ENCODE measurements around the gene ACLY.

Gene ACLY

DNA sequence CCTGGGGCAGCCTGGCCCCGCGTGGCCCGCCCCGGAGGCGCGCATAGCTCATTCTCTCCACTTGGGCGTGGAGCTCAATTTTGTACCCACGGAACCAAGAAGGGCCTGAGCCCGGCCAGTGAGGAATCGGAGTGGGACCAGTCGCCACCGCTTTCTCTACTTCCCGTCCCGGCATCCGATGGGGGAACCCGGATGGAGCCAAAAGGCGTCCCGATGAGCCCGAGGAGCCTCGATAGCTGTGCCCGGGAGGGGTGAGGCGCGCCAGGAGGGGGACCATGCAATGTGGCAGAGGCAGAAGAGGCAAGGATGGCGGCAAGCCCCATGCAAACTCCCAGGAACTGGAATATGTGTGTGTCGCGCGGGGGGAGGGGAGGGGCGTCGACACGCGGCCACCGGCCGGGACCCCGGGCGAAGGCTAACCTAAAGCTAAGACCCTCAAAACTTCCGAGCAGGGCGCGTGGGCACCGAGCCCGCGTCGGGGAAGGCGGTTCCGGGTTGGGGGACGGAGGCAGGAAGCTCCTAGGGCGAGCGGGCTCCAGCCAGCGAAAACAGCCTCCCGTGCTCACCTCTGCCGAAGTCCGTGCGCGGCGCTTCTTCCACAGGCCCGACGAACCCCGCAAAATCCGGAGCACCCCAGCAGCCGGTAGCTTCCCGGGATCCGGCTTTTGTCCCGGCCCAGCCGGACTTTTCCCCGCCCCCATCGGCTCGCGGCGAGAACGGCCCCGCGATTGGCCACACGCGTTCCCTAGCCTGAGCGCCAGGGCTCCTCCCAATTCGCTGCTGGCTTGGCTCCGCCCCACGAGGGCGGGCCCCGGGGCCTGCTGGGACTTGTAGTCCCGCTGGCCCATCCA is at the start of gene ACLY:
Gene ACLY (minus strand): TSS at position 638 of the 851 bp plus-strand sequence. CDS start 5,078 bp downstream, outside the sequence.
- peak; percentile 93 to 97 for DNase-seq (ENCODE audit: low read depth in 2 of 2)

DNA sequence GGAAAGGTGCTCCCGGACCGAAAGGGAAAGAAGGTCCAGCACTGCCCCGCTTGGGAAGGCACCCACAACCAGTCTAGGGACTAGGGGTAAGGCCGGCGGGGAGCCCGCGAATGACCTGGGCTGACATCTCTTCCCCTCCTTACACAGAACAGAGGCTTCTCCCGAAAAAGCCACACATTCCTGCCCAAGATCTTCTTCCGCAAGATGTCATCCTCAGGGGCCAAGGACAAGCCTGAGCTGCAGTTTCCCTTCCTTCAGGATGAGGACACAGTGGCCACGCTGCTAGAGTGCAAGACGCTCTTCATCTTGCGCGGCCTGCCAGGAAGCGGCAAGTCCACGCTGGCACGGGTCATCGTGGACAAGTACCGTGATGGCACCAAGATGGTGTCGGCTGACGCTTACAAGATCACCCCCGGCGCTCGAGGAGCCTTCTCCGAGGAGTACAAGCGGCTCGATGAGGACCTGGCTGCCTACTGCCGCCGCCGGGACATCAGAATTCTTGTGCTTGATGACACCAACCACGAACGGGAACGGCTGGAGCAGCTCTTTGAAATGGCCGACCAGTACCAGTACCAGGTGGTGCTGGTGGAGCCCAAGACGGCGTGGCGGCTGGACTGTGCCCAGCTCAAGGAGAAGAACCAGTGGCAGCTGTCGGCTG is 49.3 kb upstream of the ACLY start:
- DNase-seq (ENCODE audit: low read depth in 2 of 2), result no peak

DNA sequence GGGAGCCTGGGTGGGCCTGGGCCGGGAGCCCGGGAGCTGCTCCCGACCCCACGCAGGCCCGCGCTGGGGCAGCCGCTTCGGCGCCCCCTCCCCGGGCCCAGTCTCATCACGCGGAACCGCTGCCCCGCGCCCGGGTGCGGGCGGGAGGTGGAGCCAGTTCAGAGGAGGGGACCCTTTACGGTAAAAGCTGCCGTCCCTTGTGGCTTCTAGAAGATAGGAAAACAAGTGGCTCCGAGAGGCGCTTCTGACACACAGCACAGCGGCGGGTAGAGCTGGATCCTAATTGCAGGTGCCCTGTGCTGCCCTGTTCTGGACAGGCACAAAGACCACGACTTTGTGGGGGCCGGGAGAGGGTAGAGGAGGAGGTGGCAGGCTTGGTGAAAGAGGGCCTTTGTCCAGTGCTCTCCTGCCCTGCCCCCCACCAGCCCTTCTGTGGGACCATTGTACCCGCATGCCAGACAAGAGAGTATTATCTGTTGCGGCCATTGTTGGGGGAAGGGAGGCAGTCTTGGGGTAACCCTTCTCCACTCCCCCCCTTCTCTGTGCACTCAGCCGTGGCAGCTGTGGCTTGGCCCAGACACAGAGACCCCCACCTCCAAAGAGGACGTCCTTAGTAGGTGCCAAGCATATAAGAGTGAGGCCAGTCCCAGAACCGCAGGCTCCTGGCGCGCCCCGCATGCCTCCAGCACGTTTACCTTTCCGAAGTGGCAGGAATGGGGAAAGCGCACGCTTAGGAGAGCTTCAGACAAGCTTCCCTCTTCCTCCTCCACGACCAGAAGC is 48.6 kb upstream of the ACLY start:
- peak; percentile 18 to 20 for DNase-seq (ENCODE audit: low read depth in 2 of 2)

DNA sequence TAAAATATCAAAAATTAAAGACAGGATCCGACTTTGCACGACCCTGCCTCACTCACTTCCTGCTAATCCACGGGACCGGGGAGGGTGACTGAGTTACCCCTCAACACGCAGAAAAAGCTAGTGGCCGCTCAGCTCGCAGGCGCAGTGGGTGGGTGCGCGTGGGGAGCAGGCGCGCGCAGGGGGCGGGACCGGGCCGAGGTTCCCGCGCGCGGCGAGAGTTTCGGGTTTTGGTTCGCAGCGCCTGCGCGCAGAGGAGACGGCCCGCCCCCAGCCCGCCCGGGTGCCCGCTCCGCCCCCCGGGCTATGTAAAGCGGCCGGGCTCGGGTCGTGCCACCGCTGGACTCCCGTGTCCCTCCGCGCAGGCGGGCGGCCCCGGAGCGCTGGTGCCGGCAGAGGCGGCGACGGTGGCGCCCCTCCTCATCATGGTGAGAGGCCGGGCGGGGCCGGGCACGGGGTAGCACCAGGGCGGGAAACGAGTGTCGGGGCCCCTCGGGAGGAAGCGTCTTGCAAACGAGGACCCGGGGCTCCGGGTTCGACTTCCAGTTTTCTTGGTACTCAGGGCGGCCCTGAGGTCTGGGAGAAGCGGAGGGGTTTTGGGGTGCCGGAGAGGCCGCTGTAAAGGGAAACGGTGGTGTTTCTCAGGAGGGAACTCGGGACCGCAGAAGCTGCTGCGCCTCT is 47.9 kb upstream of the ACLY start, which contains the start of gene CNP:
Gene CNP (plus strand): TSS at position 333 of the 678 bp plus-strand sequence. CDS start 90 bp downstream, at position 423.
- DNase-seq (ENCODE audit: low read depth in 2 of 2), result peak; percentile 81 to 88

DNA sequence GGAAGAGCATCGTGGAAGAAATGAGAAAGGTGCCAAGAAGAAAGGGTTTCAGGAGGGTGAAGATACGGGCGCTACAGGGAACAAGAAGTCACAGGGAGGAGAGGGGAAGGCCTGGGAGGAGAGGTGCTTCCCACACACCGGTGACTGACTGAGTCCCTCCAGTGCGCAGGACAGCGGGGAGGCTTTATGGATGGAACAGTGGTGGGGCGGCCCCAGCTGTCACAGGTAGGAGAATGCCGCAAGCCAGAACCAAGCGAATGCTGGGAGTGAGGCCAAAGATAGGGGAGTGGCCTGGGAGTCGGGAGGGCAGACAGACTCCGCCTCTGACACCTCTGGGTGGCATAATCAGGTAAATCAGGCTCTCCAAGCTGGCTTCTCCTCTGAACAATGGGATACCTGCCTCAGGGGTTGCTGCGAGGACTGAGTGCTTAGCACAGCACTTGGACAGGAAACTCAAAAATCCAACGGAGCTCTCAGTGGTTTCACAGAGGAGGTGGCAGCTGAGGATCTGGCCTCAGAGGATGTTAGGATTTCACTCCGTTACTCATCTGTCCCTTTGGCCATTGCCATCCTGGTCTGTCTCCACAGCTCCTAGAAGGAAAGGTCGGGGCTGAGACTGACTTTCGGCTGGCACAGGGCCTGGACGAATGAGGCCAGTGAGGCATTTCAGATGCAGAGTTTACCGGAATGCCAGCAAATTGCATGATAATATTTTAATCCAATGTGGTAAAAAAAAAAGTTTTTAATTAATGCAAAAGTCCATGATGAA is 47.1 kb upstream of the ACLY start:
- peak; percentile 52 to 68 for DNase-seq (ENCODE audit: low read depth in 2 of 2)

DNA sequence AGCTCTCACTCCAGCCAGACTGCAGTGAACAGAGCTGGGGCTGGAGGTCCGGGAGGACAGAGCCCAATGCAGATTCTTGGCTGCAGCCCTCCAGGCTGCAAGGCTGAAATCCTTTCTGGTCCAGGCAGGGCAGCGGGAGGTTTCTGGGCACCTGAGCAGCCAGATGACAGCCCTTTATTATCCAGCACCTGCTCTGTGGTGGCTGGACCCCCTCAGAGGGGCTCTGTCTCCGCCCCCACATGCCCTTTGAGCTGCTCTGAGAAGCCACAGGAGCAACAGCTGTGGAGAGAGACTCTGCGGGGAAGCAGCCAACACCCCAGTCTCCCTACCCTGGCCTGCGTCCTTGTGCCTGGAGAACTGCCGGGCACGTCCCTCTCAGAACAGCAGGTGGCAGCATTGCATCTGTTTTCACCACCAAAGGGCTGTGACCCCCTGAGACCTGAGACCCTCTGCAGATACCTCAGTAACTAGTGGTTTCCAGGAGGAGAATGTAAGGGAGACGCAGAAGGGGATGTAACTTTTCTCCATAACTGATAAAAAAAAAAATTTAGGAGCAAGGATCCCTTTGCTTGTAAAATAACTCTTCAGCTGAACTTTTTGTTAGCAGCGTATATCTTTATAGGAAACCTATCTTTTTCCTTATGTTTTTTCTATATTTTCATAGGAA is 44.1 kb upstream of the ACLY start:
- DNase-seq (ENCODE audit: low read depth in 2 of 2), result peak; percentile 48 to 61

DNA sequence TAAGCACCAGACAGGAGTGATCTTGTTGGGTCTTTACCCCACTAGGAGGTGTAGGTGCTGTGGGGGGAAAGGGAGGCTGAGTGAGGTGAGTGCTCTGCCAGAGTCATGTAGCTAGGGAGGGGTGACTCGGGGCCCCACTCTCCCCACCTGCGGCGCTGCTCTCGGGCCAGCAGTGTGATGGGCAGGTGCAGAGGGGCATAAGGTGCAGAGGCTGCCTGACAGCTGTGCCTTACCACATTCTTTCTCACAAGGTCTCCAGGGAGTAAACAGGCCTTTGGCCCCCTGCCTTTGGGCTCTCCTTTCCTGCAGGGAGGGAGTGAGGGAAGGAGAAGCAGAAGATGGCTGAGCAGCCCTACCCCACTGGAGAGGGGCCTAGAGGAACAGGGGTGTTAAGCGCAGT is 43.4 kb upstream of the ACLY start:
- DNase-seq (ENCODE audit: low read depth in 2 of 2), result no peak

DNA sequence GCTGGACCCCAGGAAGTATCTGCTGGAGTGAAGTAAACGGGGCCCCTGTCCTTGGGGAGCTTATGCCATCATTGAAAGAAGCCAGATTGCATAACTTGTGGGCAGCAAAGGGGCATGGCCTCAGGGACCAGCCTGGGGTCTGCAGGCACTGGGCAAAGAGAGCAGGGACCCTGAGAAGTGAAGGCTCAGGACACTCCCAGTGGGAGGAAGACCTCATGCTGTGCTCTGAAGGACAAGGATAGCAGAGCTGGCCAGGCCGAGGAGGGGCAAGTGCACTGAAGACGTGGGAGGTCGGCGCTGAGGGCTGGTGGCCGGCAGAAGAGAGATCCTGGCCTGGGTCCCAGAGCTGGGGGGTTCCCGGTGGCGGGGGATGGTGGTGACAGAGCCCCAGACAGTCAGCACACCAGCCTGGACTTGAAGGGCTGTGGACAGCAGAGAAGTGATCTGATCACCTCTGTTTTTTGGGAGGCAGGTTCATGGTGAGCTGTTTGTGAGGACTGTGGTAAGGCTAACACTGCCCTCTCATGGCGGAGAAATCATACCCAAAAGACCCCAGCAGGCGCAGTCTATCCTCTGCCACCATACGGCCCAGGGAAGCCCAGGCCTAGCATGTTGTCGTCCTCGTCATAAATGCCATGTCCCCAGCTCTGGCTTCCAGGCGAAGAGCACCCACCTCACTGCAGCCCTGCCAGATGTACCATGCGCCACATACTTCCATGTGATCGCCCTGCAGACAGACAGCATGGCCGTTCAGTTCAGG is 40.8 kb upstream of the ACLY start:
- DNase-seq (ENCODE audit: low read depth in 2 of 2), result no peak

DNA sequence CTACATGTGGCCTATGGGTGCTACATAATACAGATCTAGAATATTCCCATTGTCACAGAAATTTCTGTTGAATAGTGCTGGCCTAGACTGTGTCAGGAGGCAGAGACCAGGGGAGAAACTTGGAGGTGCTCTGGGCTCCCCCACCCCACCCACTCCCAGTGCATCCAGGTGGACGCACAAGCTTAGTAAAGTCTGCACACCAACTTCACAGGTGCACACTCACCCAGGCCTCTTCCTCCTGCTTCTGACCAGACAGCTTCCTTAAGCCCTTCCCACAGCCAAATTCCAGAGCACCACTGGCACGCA is 40.2 kb upstream of the ACLY start:
- no peak for DNase-seq (ENCODE audit: low read depth in 2 of 2)

DNA sequence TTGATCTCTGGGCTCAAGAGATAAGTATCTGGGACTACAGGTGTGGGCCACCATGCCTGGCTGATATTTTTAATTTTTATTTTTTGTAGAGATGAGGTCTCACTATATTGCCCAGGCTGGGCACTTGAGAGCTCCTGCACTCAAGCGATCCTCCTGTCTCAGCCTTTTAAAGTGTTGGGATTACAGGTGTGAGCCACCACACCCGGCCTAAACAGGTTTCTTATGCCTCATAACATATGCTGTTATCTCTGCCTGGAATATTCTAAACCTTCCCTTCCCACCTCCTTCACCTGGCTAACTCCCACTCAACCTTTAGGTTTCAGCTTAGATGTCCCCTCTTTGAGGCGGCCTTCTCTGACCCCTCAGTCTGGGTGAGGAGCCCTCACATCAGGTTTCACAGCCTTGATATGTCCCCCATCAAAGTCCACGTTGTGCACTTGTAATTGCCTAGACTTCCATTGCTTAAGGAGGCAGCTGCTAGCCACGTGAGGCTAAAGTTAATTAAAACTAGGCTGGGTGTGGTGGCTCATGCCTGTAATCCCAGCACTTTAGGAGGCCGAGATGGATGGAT is 39.2 kb upstream of the ACLY start:
- no peak for DNase-seq (ENCODE audit: low read depth in 2 of 2)

DNA sequence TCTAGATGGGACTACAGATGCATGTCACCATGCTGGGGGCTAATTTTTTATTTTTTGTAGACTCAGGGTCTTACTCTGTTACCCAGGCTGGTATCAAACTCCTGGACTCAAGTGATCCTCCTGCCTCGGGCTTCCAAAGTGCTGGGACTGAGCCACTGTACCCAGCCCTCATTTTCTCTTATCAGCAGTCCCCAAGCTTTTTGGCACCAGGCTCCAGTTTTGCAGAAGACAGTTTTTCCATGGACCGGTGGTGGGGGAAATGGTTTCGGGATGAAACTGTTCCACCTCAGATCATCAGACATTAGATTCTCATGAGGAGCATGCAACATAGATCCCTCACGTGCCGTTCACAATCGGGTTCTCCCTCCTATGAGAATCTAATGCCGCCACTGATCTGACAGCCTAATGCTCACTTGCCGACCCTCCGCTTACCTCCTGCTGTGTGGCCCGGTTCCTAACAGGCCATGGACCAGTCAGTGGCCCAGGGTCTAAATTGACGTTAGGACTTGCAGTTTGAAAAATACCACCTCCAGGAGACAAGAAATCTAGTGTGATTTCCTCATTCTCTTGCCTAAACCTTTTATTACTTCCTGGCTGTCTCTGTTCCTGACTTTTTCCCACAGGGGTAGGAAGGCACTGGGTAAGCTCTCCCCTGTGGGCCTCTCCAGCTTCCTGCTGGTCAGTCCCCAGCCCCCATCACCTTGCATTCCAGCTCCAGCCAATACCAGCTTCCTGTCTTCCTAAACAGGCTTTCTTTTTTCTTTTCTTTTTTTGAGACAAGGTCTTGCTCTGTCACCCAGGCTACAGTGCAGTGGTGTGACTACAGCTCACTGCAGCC is 38.5 kb upstream of the ACLY start:
- no peak for DNase-seq (ENCODE audit: low read depth in 2 of 2)

DNA sequence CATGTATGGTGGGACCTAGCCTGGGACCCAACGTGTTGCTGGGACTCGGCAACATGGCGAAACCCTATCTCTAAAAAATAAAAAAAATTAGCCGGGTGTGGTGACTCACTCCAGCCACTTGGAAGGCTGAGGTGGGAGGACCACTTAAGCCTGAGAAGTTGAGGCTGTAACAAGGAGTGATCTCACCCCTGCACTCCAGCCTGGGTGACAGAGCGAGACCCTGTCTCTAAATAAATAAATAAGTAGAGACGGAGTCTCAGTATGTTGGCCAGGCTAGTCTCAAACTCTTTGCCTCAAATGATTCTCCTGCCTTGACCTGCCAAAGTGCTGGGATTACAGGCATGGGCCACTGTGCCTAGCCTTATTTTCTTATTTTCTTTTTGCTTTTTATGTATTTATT is 37.8 kb upstream of the ACLY start:
- DNase-seq (ENCODE audit: low read depth in 2 of 2), result no peak

DNA sequence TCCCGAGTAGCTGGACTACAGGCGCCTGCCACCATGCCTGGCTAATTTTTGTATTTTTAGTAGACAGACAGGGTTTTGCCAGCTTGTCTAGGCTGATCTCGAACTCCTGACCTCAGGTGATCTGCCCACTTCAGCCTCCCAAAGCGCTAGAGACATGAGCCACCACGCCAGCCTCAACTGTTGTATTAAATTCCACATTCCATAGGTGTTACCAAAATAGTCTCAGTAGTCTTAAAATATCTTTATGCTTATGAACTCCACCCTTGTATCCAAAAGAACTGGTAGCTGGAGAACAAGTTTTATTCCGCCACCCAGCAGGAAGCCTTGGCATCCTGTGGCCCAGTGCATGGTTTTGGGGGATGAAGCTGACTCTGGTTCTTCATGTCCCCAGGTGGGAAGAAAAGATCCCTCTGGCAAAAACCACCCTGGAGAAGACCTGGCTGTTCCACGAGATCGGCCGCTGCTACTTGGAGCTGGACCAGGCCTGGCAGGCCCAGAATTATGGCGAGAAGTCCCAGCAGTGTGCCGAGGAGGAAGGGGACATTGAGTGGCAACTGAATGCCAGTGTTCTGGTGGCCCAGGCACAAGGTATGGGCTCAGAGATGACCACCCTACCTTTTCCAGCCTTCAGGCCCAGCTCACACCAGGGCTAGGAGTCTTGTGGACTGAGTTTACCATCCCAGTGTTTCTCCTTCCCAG is 30.2 kb upstream of the ACLY start:
- DNase-seq (ENCODE audit: low read depth in 2 of 2), result no peak

DNA sequence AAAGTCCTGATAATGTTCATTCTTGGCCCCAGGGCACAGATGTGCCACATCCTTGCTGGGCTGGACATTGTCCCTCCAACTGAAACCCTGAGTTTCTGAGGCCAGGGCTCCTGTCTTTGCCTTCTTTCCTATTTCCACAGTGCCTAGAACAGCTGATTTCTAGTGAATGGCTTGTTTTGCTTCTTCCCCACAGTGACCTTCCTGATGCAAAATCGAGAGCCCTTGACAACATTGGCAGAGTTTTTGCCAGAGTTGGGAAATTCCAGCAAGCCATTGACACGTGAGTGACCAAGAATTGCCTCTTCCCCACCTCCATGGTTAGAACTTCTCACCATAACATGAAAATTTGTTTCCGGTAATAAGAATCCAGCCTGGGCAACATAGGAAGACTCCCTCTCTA is 26.2 kb upstream of the ACLY start:
- no peak for DNase-seq (ENCODE audit: low read depth in 2 of 2)

DNA sequence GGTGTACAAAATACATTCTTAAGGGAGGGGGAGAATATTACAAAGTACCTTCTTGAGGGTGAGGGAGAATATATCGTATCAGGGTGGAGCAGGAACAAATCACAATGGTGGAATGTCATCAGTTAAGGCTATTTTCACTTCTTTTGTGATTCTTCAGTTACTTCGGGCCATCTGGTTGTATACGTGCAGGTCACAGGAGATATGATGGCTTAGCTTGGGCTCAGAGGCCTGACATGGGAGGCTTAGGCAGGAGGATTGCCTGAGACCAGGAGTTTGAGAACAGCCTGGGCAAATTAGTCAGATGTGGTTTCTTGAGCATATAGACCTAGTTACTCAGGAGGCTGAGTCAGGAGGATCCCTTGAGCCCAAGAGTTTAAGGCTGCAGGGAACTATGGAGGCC is 24.7 kb upstream of the ACLY start:
- no peak for DNase-seq (ENCODE audit: low read depth in 2 of 2)

DNA sequence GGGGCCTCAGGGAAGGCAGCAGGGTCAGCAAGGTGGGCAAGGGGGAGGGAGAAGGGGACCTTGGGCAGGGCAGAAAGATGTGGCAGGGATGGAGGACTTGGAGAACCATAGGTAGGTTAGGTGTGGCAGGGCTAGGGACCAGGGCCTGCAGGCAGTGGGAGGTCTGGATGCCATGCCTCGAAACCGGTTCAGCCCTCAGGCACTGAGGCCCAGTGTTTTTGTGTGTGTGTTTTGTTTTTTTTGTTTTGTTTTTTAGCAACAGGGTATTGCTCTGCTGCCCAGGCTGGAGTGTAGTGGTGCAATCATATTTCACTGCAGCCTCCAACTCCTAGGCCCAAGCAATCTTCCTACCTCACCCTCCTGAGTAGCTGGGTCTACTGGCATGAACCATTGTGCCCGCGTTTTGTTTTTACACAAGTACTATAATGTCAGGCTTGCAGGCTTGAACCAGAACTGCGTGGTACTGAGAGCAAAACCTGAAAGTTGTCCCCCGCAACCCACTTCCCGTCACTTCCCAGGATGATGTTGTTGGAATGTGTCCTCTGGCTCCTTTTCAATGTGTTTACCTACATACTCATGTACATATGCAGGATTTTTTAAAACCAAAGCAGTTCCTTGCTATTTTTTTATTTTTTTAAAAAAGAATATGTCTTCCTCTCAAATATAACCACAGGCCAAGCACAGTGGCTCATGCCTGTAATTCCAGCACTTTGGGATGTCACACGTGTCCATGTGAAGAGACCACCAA is 24.0 kb upstream of the ACLY start:
- DNase-seq (ENCODE audit: low read depth in 2 of 2), result no peak

DNA sequence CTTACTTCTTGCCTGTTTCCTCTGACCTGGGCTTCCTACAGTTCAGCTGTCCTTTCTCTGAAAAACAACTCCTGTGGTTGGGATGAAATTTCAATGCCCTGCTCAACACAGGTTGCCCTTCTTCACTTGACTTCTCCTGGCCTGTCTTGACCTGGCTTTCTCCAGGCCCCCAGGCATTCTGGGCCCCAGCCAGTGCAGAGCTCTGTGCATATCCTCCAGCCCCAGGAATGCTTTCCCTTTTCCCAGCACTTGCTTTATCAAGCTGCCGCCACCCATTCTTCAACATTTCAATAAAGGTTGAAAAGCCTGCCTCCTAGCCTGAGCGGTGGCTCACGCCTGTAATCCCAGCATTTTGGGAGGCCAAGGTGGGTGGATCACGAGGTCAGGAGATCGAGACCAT is 22.4 kb upstream of the ACLY start:
- no peak for DNase-seq (ENCODE audit: low read depth in 2 of 2)

Data from stimulated activated CD4-positive, alpha-beta T cell treated with anti-CD3 and anti-CD28 coated beads, Interleukin-15, amount 100 ng/mL, for 48 hours (primary cell).